GM21423 (cell line): Measurements from ENCODE around the gene ACOX1.
"Not testable (repeated sequence)": the region's sequence is repeated elsewhere in the genome, so short reads cannot be mapped to it uniquely, and the experiment has no call there.

Experiments used
- ATAC-seq: cut with Tn5 transposase; IDR thresholded peaks from one replicate; pipeline ENCODE4 v1.9.1; 2021; ENCODE audit warnings: mild to moderate bottlenecking, moderate library complexity; ENCODE audit not compliant: unreplicated experiment

ACOX1 gene

GRCh38 chr17:75981019-75981615 is 2.2 kb upstream of the ACOX1 start:
- no peak for ATAC-seq

- no peak for ATAC-seq
Measured at GRCh38 chr17:75980188-75981018, 1.4 kb upstream of the ACOX1 start.

- no peak for ATAC-seq
Measured at GRCh38 chr17:75979705-75980187, 780 bp upstream of the ACOX1 start.

- ATAC-seq: no peak
Measured at GRCh38 chr17:75976175-75976848, 2.7 kb downstream of the ACOX1 start.

- ATAC-seq: no peak
Measured at GRCh38 chr17:75975757-75976174, 3.2 kb downstream of the ACOX1 start.

- ATAC-seq: not testable (repeated sequence)
Measured at GRCh38 chr17:75975187-75975586, 3.8 kb downstream of the ACOX1 start.

- ATAC-seq: no peak
Measured at GRCh38 chr17:75970626-75971025, 8.3 kb downstream of the ACOX1 start.

- ATAC-seq: no peak
Measured at GRCh38 chr17:75970011-75970523, 8.9 kb downstream of the ACOX1 start.

- ATAC-seq: not testable (repeated sequence)
Measured at GRCh38 chr17:75969044-75969443, 9.9 kb downstream of the ACOX1 start.

- ATAC-seq: no peak
Measured at GRCh38 chr17:75965468-75965867, 13.5 kb downstream of the ACOX1 start.

- ATAC-seq: no peak
Measured at GRCh38 chr17:75959839-75960511, 19.0 kb downstream of the ACOX1 start.

- no peak for ATAC-seq
Measured at GRCh38 chr17:75959051-75959838, 19.7 kb downstream of the ACOX1 start.

GRCh38 chr17:75950855-75951554 is 28.0 kb downstream of the ACOX1 start:
- no peak for ATAC-seq

GRCh38 chr17:75950421-75950820 is 28.5 kb downstream of the ACOX1 start:
- no peak for ATAC-seq

- no peak for ATAC-seq
Measured at GRCh38 chr17:75945211-75945610, 33.8 kb downstream of the ACOX1 start.

- no peak for ATAC-seq
Measured at GRCh38 chr17:75943491-75943890, 35.5 kb downstream of the ACOX1 start.

GRCh38 chr17:75942473-75942872 is 36.5 kb downstream of the ACOX1 start:
- no peak for ATAC-seq

- ATAC-seq: no peak
Measured at GRCh38 chr17:75941442-75941819, 37.5 kb downstream of the ACOX1 start.

GRCh38 chr17:75940727-75941441 is 38.1 kb downstream of the ACOX1 start, which contains the start of gene FBF1:
FBF1 (minus strand) TSS chr17:75941042; CDS start chr17:75938149, 2,893 bp downstream.
- ATAC-seq: peak; percentile 96
